ENCODE results near the gene COL27A1. TPM values are rescaled to one million over a fixed set of nuclear protein-coding genes. Genes with fewer than 3 reads are reported as not detected.

Gene COL27A1
- total and polyA plus RNA-seq, 2 donors (not counting 1 experiment from before 2014, with no cell fraction given): 0.16 to 0.27 TPM

DNA sequence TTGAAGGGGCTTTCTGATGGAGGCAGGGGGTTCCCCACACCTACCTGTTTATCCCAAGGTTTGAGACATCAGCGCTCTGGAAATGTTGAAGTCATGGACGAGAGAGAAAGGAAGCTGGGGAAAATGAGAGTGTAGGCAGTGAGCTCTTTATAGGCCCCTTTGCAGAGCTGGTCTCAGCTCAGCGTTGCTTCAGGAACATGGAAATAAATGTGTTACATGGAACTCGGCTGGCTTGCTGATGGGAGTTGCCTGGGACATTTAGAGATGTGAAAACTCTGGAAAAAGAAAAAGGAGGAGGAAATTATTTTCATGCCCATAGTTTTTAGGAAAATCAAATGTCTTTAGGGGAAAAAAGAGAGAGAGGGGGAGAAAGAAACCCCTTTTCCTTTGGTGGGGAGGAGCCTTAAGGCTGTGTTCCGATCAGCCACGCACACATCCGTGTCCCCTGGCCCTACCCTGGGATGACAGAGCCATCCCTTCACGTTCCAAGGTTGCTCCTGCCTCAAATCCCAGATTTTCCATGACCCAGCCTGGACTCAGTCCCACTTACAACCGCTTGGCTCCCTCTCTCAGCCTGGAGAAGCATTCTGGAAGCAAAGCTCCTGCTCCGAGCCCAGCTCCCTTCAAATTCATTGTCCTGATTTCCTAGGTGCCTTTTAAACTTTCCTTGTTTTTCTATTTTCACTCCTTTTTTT, 78.3 kb downstream of the COL27A1 start:
- CTCF ChIA-PET: no interaction called here
- TF ChIP-seq, protein P1, sequence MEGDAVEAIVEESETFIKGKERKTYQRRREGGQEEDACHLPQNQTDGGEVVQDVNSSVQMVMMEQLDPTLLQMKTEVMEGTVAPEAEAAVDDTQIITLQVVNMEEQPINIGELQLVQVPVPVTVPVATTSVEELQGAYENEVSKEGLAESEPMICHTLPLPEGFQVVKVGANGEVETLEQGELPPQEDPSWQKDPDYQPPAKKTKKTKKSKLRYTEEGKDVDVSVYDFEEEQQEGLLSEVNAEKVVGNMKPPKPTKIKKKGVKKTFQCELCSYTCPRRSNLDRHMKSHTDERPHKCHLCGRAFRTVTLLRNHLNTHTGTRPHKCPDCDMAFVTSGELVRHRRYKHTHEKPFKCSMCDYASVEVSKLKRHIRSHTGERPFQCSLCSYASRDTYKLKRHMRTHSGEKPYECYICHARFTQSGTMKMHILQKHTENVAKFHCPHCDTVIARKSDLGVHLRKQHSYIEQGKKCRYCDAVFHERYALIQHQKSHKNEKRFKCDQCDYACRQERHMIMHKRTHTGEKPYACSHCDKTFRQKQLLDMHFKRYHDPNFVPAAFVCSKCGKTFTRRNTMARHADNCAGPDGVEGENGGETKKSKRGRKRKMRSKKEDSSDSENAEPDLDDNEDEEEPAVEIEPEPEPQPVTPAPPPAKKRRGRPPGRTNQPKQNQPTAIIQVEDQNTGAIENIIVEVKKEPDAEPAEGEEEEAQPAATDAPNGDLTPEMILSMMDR (IDR thresholded peaks at IDR 0.05): no peak
- TF ChIP-seq EZH2 (IDR thresholded peaks at IDR 0.05; ENCODE audit: borderline replicate concordance, insufficient read depth, low read depth, low read length, poor library complexity, severe bottlenecking): no peak
- Mint-ChIP-seq H3K27me3 (peaks cover 12% of the 10 kb centered on the region), H3K9me3 (ENCODE audit: insufficient read depth) (no peaks in the 10 kb centered on the region), H3K4me3 (no peak overlapping the region), H3K27ac (no peak overlapping the region), H3K4me1 (no peaks in the 10 kb centered on the region)
- POLR2A ChIA-PET: no interaction called here
- WGBS (ENCODE audit: insufficient coverage): 76% methylated on average over 8 of the region's 10 CpGs
- no peaks in the 10 kb centered on the region for H3K36me3 ChIP-seq (replicated peaks in 1 of 2; ENCODE audit: control extremely low read depth in 1 of 2, control insufficient read depth in 1 of 2, extremely low read depth in 1 of 2, insufficient read depth in 2 of 2, low read length in 1 of 2)
- no peaks in the 10 kb centered on the region for H3K79me2 ChIP-seq (ENCODE audit: control insufficient read depth, insufficient read depth, low read length)
- no peak overlapping the region for H2AFZ ChIP-seq (ENCODE audit: insufficient read depth, low read depth, low read length, poor library complexity, severe bottlenecking)
- H3K27ac ChIP-seq (ENCODE audit: low read length in 2 of 2): no peak overlapping the region
- intact Hi-C loops (cut with micrococcal nuclease): no loop called here
- peaks cover 0 to 3% (median 0%) of the 10 kb centered on the region in 4 experiments for H3K27me3 ChIP-seq (replicated peaks in 1 of 4; ENCODE audit: control extremely low read depth in 1 of 4, control insufficient read depth in 3 of 4, insufficient read depth in 4 of 4, low read length in 3 of 4)
- no peaks in the 10 kb centered on the region for H3K4me1 ChIP-seq (ENCODE audit: control insufficient read depth in 2 of 2, insufficient read depth in 2 of 2, low read length in 2 of 2)
- H4K20me1 ChIP-seq (ENCODE audit: control insufficient read depth, insufficient read depth, low read length, poor library complexity, severe bottlenecking): no peaks in the 10 kb centered on the region
- H3K9me3 ChIP-seq (ENCODE audit: control extremely low read depth in 1 of 3, control insufficient read depth in 2 of 3, insufficient read depth in 1 of 3, low read length in 2 of 3): no peaks in the 10 kb centered on the region
- ATAC-seq (ENCODE audit: low read depth) (no peak), DNase-seq (no peak)
- no peak overlapping the region for H3K4me2 ChIP-seq (replicated peaks; ENCODE audit: low read depth, low read length, poor library complexity, severe bottlenecking)
- H3K9ac ChIP-seq (ENCODE audit: low read length): no peak overlapping the region
- H3K4me3 ChIP-seq (ENCODE audit: control extremely low read depth in 1 of 5, extremely low read depth in 1 of 5, insufficient read depth in 1 of 5, low read depth in 2 of 5, low read length in 4 of 5): no peak overlapping the region

DNA sequence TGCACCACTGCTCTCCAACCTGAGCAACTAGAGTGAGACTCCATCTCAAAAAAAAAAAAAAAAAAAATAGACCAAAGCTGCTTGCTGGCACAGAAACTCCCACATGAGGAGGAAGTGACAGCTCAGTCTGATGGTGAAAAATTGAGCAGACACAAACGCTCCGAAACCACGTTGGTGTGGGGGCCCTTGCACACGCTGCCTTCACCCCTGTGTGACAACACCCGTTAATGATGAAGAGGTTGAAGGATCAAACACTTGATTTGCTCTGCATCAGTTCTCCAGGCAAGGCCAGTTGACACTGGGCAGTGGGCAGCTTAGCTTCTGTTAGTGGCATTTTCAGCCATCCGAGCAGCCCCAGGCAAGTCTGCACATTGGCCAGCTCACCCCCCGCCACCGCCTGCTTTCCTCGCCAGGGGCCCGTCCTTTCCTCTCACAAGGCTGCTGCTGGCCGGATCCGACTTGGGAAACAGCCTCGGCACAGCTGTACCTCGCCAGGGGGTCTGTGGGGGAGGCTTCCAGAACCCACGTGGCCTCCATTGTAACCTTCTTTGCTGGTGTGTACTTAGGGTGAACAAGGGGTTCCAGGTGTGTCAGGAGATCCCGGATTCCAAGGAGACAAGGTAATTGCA, 79.8 kb downstream of the COL27A1 start:
- no peak overlapping the region for H3K9ac ChIP-seq (ENCODE audit: low read length)
- ATAC-seq (ENCODE audit: low read depth) (no peak), DNase-seq (no peak)
- no peak overlapping the region for H3K27ac Mint-ChIP-seq
- H3K79me2 ChIP-seq (ENCODE audit: control insufficient read depth, insufficient read depth, low read length): no peaks in the 10 kb centered on the region
- ChIA-PET CTCF (no interaction called here), POLR2A (interaction anchor here (0.6 kb wide), 1 partner anchor 87 kb away, joined by 4 read pairs; no protein-coding TSS in a partner anchor)
- no peak for TF ChIP-seq EZH2 (IDR thresholded peaks at IDR 0.05; ENCODE audit: borderline replicate concordance, insufficient read depth, low read depth, low read length, poor library complexity, severe bottlenecking)
- peaks cover 12% of the 10 kb centered on the region for H3K27me3 Mint-ChIP-seq
- H3K4me3 ChIP-seq (ENCODE audit: control extremely low read depth in 1 of 5, extremely low read depth in 1 of 5, insufficient read depth in 1 of 5, low read depth in 2 of 5, low read length in 4 of 5): no peak overlapping the region
- no peak overlapping the region for H3K4me3 Mint-ChIP-seq
- peaks cover 0 to 3% (median 0%) of the 10 kb centered on the region in 4 experiments for H3K27me3 ChIP-seq (replicated peaks in 1 of 4; ENCODE audit: control extremely low read depth in 1 of 4, control insufficient read depth in 3 of 4, insufficient read depth in 4 of 4, low read length in 3 of 4)
- H3K4me1 ChIP-seq (ENCODE audit: control insufficient read depth in 2 of 2, insufficient read depth in 2 of 2, low read length in 2 of 2): no peaks in the 10 kb centered on the region
- no peaks in the 10 kb centered on the region for H3K36me3 ChIP-seq (replicated peaks in 1 of 2; ENCODE audit: control extremely low read depth in 1 of 2, control insufficient read depth in 1 of 2, extremely low read depth in 1 of 2, insufficient read depth in 2 of 2, low read length in 1 of 2)
- H3K27ac ChIP-seq (ENCODE audit: low read length in 2 of 2): no peak overlapping the region
- H4K20me1 ChIP-seq (ENCODE audit: control insufficient read depth, insufficient read depth, low read length, poor library complexity, severe bottlenecking): no peaks in the 10 kb centered on the region
- no peaks in the 10 kb centered on the region for H3K4me1 Mint-ChIP-seq
- no peaks in the 10 kb centered on the region for H3K9me3 Mint-ChIP-seq (ENCODE audit: insufficient read depth)
- intact Hi-C loops (cut with micrococcal nuclease): no loop called here
- no peaks in the 10 kb centered on the region for H3K9me3 ChIP-seq (ENCODE audit: control extremely low read depth in 1 of 3, control insufficient read depth in 2 of 3, insufficient read depth in 1 of 3, low read length in 2 of 3)
- no peak overlapping the region for H3K4me2 ChIP-seq (replicated peaks; ENCODE audit: low read depth, low read length, poor library complexity, severe bottlenecking)
- WGBS (ENCODE audit: insufficient coverage): 62% methylated on average over 13 of the region's 16 CpGs
- no peak overlapping the region for H2AFZ ChIP-seq (ENCODE audit: insufficient read depth, low read depth, low read length, poor library complexity, severe bottlenecking)
